ENCODE data around the gene SMARCE1.

The SMARCE1 gene

DNA sequence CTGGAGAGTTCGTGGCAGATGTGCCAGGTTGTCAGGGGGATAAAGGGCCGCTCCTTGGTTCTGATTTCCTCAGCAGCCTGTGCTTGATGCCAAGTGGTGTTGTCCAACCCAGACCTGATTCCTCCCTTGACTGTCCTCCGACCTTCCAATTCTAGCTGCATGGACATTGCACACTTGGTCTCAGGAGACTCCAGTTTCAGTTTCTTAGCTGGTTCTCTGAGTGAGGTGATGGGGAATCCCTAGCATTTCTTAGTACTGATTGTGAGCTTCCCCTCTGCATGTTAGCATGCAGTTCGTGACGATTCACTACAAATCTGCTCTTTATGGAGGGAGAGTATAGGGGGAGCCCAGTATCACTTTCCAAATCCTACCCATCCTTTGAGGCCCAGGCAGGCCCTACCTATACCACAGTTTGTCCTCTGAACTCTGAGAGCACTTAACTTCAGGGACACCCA is 70.0 kb downstream of the SMARCE1 start:
- ATAC-seq, result peak; percentile 83

DNA sequence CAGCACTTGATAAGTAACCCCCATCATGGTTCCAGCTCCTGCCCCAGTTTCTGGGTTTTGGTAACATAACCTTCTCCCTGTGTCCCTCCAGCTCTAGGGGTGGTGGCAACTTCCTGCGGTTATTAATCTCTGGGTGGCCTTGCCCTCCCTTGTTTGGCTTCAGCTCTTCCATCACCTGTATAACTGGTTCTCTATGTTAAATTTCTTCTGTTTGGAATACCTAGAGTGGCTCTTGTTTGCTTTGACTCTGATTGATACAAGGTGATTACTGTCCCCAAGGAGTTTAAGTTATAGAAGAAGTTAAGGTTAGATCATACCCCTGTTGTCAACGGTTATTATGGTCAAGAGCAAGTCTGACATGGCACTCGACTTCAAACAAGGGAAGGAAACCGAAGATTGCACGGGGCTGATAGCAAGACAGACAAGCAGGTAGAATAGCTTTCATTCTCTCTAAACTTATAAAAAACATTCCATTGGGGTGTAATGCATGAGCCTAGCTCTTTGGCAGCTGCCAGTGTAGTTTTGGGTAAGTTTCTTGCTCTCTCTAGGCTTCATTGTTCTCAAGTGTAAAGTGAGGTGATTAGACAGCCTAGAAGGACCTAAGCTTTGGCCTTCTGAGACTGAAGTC is 71.4 kb downstream of the SMARCE1 start:
- peak; percentile 29 to 42 for ATAC-seq
